Karpas-422 (cell line): ENCODE measurements around the gene IL17RD. TPM values are rescaled to one million over a fixed set of nuclear protein-coding genes. Genes with fewer than 3 reads are reported as not detected.

Source experiments
- DNase-seq: peaks from one replicate; pipeline ENCODE4 v3.0.0-alpha.2; 2015
- H2AFZ ChIP-seq: fragments of 200-600 bp; sonication (generic); 2 replicates; pipeline ENCODE4 v1.6.1; 2014; ENCODE audit warnings: antibody characterized with exemption, low read length, mixed read lengths
- H3K27ac ChIP-seq: fragments of 200-600 bp; sonication (generic); 2 replicates; pipeline ENCODE4 v1.5.1; 2014; ENCODE audit warnings: mild to moderate bottlenecking, low read length, moderate library complexity
- H3K27me3 ChIP-seq: fragments of 200-600 bp; sonication (generic); 2 replicates; pipeline ENCODE4 v1.6.1; 2014; ENCODE audit warnings: low read length, mixed read lengths
- H3K36me3 ChIP-seq: fragments of 200-600 bp; sonication (generic); 2 replicates; pipeline ENCODE4 v1.6.1; 2014; ENCODE audit warnings: low read length, mixed read lengths; ENCODE audit not compliant: insufficient read depth
- H3K4me1 ChIP-seq: fragments of 200-600 bp; sonication (generic); 2 replicates; pipeline ENCODE4 v1.6.1; 2014; ENCODE audit warnings: mild to moderate bottlenecking, low read length, mixed read lengths
- H3K4me2 ChIP-seq: fragments of 200-600 bp; sonication (generic); 2 replicates; pipeline ENCODE4 v1.6.1; 2014; ENCODE audit warnings: low read length, low read depth, mild to moderate bottlenecking; ENCODE audit not compliant: poor library complexity, severe bottlenecking
- H3K4me3 ChIP-seq: fragments of 200-600 bp; sonication (generic); 2 replicates; pipeline ENCODE4 v1.5.1; 2014; ENCODE audit warnings: mild to moderate bottlenecking, antibody characterized with exemption, low read length, mixed read lengths
- H3K79me2 ChIP-seq: fragments of 200-600 bp; sonication (generic); 2 replicates; pipeline ENCODE4 v1.6.1; 2014; ENCODE audit warnings: mild to moderate bottlenecking, low read length, mixed read lengths
- H3K9ac ChIP-seq: fragments of 200-600 bp; sonication (generic); 2 replicates; pipeline ENCODE4 v1.6.0; 2014; ENCODE audit warnings: low read length
- H3K9me2 ChIP-seq: fragments of 200-600 bp; sonication (generic), shearing (Covaris generic); replicated peaks from 2 replicates; pipeline ENCODE4 v1.6.0; 2014; ENCODE audit warnings: mild to moderate bottlenecking, low read length, moderate library complexity; ENCODE audit not compliant: insufficient read depth
- H3K9me3 ChIP-seq: fragments of 300-700, 200-600 bp; sonication (generic); 2 replicates; pipeline ENCODE4 v1.6.1; 2014; ENCODE audit warnings: low read length, mixed read lengths
- H4K20me1 ChIP-seq: fragments of 200-600 bp; sonication (generic); 2 replicates; pipeline ENCODE4 v1.6.1; 2014; ENCODE audit warnings: mild to moderate bottlenecking, antibody characterized with exemption, low read length, low read depth; ENCODE audit not compliant: insufficient read depth
- total RNA-seq: library from RNA; depleted of rRNA; stranded (reverse); fragments of >200 nt; shearing (Covaris generic); gene quantifications from 2 replicates; pipeline ENCODE4 v1.2.3, GENCODE V29; 2014; ENCODE audit warnings: low replicate concordance

IL17RD gene
- total RNA-seq, 1 experiment from 2014 or later, result 1.2 TPM

GRCh38 chr3:57143886-57144459 lies 21.2 kb downstream of the IL17RD start:
- Histone ChIP-seq H3K9me3 (no peaks in the 10 kb centered on the region), H3K79me2 (no peaks in the 10 kb centered on the region), H3K4me3 (no peak overlapping the region), H3K27ac (no peak overlapping the region), H4K20me1 (no peaks in the 10 kb centered on the region), H3K4me1 (no peaks in the 10 kb centered on the region), H3K9me2 (no peaks in the 10 kb centered on the region), H3K27me3 (no peaks in the 10 kb centered on the region), H2AFZ (no peak overlapping the region), H3K4me2 (no peak overlapping the region), H3K9ac (no peak overlapping the region), H3K36me3 (no peaks in the 10 kb centered on the region)
- no peak for DNase-seq

GRCh38 chr3:57142411-57142723 lies 22.8 kb downstream of the IL17RD start:
- no peaks in the 10 kb centered on the region for H3K36me3 ChIP-seq
- H3K9ac ChIP-seq, result no peak overlapping the region
- H3K9me2 ChIP-seq, result no peaks in the 10 kb centered on the region
- no peaks in the 10 kb centered on the region for H3K79me2 ChIP-seq
- DNase-seq, result no peak
- no peaks in the 10 kb centered on the region for H4K20me1 ChIP-seq
- no peaks in the 10 kb centered on the region for H3K9me3 ChIP-seq
- H3K27me3 ChIP-seq, result no peaks in the 10 kb centered on the region
- no peak overlapping the region for H3K4me2 ChIP-seq
- H3K4me3 ChIP-seq, result no peak overlapping the region
- no peak overlapping the region for H2AFZ ChIP-seq
- no peaks in the 10 kb centered on the region for H3K4me1 ChIP-seq
- no peak overlapping the region for H3K27ac ChIP-seq

GRCh38 chr3:57141719-57142410 lies 23.3 kb downstream of the IL17RD start:
- H2AFZ ChIP-seq, result no peak overlapping the region
- no peaks in the 10 kb centered on the region for H3K27me3 ChIP-seq
- H3K36me3 ChIP-seq, result no peaks in the 10 kb centered on the region
- no peak overlapping the region for H3K27ac ChIP-seq
- H3K9me3 ChIP-seq, result no peaks in the 10 kb centered on the region
- no peak overlapping the region for H3K4me2 ChIP-seq
- H3K9ac ChIP-seq, result no peak overlapping the region
- H3K4me3 ChIP-seq, result no peak overlapping the region
- H3K4me1 ChIP-seq, result no peaks in the 10 kb centered on the region
- H3K79me2 ChIP-seq, result no peaks in the 10 kb centered on the region
- H3K9me2 ChIP-seq, result no peaks in the 10 kb centered on the region
- DNase-seq, result no peak
- H4K20me1 ChIP-seq, result no peaks in the 10 kb centered on the region

GRCh38 chr3:57140894-57141293 lies 24.3 kb downstream of the IL17RD start:
- H3K9ac ChIP-seq, result no peak overlapping the region
- H3K27me3 ChIP-seq, result no peaks in the 10 kb centered on the region
- H3K79me2 ChIP-seq, result no peaks in the 10 kb centered on the region
- no peaks in the 10 kb centered on the region for H4K20me1 ChIP-seq
- no peak for DNase-seq
- H2AFZ ChIP-seq, result no peak overlapping the region
- no peak overlapping the region for H3K4me2 ChIP-seq
- no peak overlapping the region for H3K4me3 ChIP-seq
- H3K36me3 ChIP-seq, result no peaks in the 10 kb centered on the region
- H3K9me3 ChIP-seq, result no peaks in the 10 kb centered on the region
- H3K27ac ChIP-seq, result no peak overlapping the region
- H3K9me2 ChIP-seq, result no peaks in the 10 kb centered on the region
- H3K4me1 ChIP-seq, result no peaks in the 10 kb centered on the region

- Histone ChIP-seq H4K20me1 (no peaks in the 10 kb centered on the region), H3K4me1 (no peaks in the 10 kb centered on the region), H3K4me2 (no peak overlapping the region), H3K27me3 (no peaks in the 10 kb centered on the region), H2AFZ (no peak overlapping the region), H3K27ac (no peak overlapping the region), H3K9ac (no peak overlapping the region), H3K79me2 (no peaks in the 10 kb centered on the region), H3K9me3 (no peaks in the 10 kb centered on the region), H3K4me3 (no peak overlapping the region), H3K36me3 (no peaks in the 10 kb centered on the region), H3K9me2 (no peaks in the 10 kb centered on the region)
- DNase-seq, result no peak
These were observed 29.0 kb downstream of the IL17RD start for GRCh38 chr3:57135964-57136719.

GRCh38 chr3:57133157-57133556 lies 32.0 kb downstream of the IL17RD start:
- H3K27me3 ChIP-seq, result no peaks in the 10 kb centered on the region
- H3K4me3 ChIP-seq, result no peak overlapping the region
- 0 out of 2 replicates have a peak, but pooled peaks cover 3% of the 10 kb centered on the region for H3K4me1 ChIP-seq
- H3K4me2 ChIP-seq, result no peak overlapping the region
- no peaks in the 10 kb centered on the region for H3K9me3 ChIP-seq
- H3K79me2 ChIP-seq, result no peaks in the 10 kb centered on the region
- H3K27ac ChIP-seq, result no peak overlapping the region
- no peak for DNase-seq
- H3K9ac ChIP-seq, result no peak overlapping the region
- no peaks in the 10 kb centered on the region for H4K20me1 ChIP-seq
- H3K9me2 ChIP-seq, result no peaks in the 10 kb centered on the region
- H3K36me3 ChIP-seq, result no peaks in the 10 kb centered on the region
- no peak overlapping the region for H2AFZ ChIP-seq

GRCh38 chr3:57132674-57133073 lies 32.5 kb downstream of the IL17RD start:
- H3K27me3 ChIP-seq, result no peaks in the 10 kb centered on the region
- H3K79me2 ChIP-seq, result no peaks in the 10 kb centered on the region
- H2AFZ ChIP-seq, result no peak overlapping the region
- H3K4me1 ChIP-seq, result 0 out of 2 replicates have a peak, but pooled peaks cover 3% of the 10 kb centered on the region
- no peak overlapping the region for H3K27ac ChIP-seq
- DNase-seq, result no peak
- H3K4me3 ChIP-seq, result no peak overlapping the region
- H3K4me2 ChIP-seq, result no peak overlapping the region
- H3K9ac ChIP-seq, result no peak overlapping the region
- no peaks in the 10 kb centered on the region for H3K36me3 ChIP-seq
- no peaks in the 10 kb centered on the region for H3K9me2 ChIP-seq
- H3K9me3 ChIP-seq, result no peaks in the 10 kb centered on the region
- H4K20me1 ChIP-seq, result no peaks in the 10 kb centered on the region

- H3K36me3 ChIP-seq, result no peaks in the 10 kb centered on the region
- no peaks in the 10 kb centered on the region for H3K79me2 ChIP-seq
- no peak overlapping the region for H3K9ac ChIP-seq
- no peak for DNase-seq
- no peak overlapping the region for H2AFZ ChIP-seq
- H3K27me3 ChIP-seq, result no peaks in the 10 kb centered on the region
- no peak overlapping the region for H3K27ac ChIP-seq
- H3K4me3 ChIP-seq, result no peak overlapping the region
- no peaks in the 10 kb centered on the region for H4K20me1 ChIP-seq
- no peaks in the 10 kb centered on the region for H3K9me2 ChIP-seq
- H3K4me1 ChIP-seq, result 0 out of 2 replicates have a peak, but pooled peaks cover 3% of the 10 kb centered on the region
- no peaks in the 10 kb centered on the region for H3K9me3 ChIP-seq
- no peak overlapping the region for H3K4me2 ChIP-seq
These were observed 34.0 kb downstream of the IL17RD start for GRCh38 chr3:57131210-57131588.
